K562 (cell line): ENCODE data around the gene DPP9. TPM values are rescaled to one million over a fixed set of nuclear protein-coding genes. Genes with fewer than 3 reads are reported as not detected.

ENCODE experiments used
- CXXC5 ChIP-seq: fragments of 250-450 bp; sonication (Bioruptor Pico); IDR thresholded peaks from 2 replicates; pipeline ENCODE4 v1.8.0; 2022; ENCODE audit warnings: inconsistent platforms, mild to moderate bottlenecking, moderate library complexity
- DACH1 ChIP-seq: fragments of 450-650 bp; IDR thresholded peaks from 2 replicates; pipeline ENCODE4 v1.6.1; 2018; ENCODE audit not compliant: partially characterized antibody
- KDM1A ChIP-seq, 2 experiments: fragments of 450-650 bp; IDR thresholded peaks; 2 replicates each; pipeline ENCODE4 v1.6.1; 2016; ENCODE audit warnings: mild to moderate bottlenecking in 2 of 2
- NONO ChIP-seq, 2 experiments: fragments of 200-400 bp in 1 of 2; fragments of 450-650 bp in 1 of 2; formaldehyde crosslinking in 1 of 2; IDR thresholded peaks; 2 replicates each; pipeline ENCODE4 v1.6.1; 2017; ENCODE audit warnings: low read depth in 2 of 2, mild to moderate bottlenecking in 2 of 2, moderate library complexity in 2 of 2, low read length in 1 of 2
- PCBP1 ChIP-seq: fragments of 200-400 bp; formaldehyde crosslinking; IDR thresholded peaks from 2 replicates; pipeline ENCODE4 v1.6.1; 2018; ENCODE audit warnings: mild to moderate bottlenecking, low read depth, low read length; ENCODE audit not compliant: poor library complexity, severe bottlenecking
- SAFB ChIP-seq: fragments of 200-400 bp; formaldehyde crosslinking; IDR thresholded peaks from 2 replicates; pipeline ENCODE4 v1.6.1; 2017; ENCODE audit warnings: low read depth, low read length, borderline replicate concordance
- ZNF696 ChIP-seq: fragments of 250-450 bp; sonication (Bioruptor Pico); conservative IDR thresholded peaks from 2 replicates; pipeline ENCODE4 v1.4.0; 2020; ENCODE audit warnings: mild to moderate bottlenecking, moderate library complexity
- polyA plus RNA-seq, 8 experiments: library from polyadenylated mRNA; depleted of rRNA in 4 of 8; stranded (reverse) in 5 of 8; unstranded in 3 of 8; fragments of >200 nt; fragmentation: Nextera tagmentation in 2 of 8; fragmentation: Illumina TruSeq in 1 of 8; extraction: Ambion mirVana in 2 of 8; extraction: Trizol in 1 of 8; gene quantifications; 2 replicates each; pipeline versions ENCODE4 v1.2.1 to v1.2.3, GENCODE V29; 2011 to 2014; ENCODE audit warnings: inconsistent platforms in 1 of 8, missing spikeins in 1 of 8
- total RNA-seq, 7 experiments: library from RNA; depleted of rRNA in 6 of 7; stranded (reverse); fragments of >200 nt in 6 of 7; fragmentation: Illumina TruSeq in 2 of 7; extraction: Trizol in 2 of 7; gene quantifications; 2 replicates each; pipeline versions ENCODE4 v1.2.1 to v1.2.3, GENCODE V29; 2011 to 2021; ENCODE audit warnings: low replicate concordance in 1 of 7
- TF ChIP-seq, protein P1 (sequence below): sonication (generic); formaldehyde crosslinking; IDR thresholded peaks from 2 replicates; pipeline ENCODE4 v1.8.0; 2022; ENCODE audit warnings: mild to moderate bottlenecking, missing genetic modification reagents, borderline replicate concordance
- TF ChIP-seq, protein P2 (sequence below): fragments of 450-650 bp; IDR thresholded peaks from 2 replicates; pipeline ENCODE4 v1.6.1; 2016; ENCODE audit warnings: mild to moderate bottlenecking
- TF ChIP-seq, protein P3 (sequence below): sonication (generic); formaldehyde crosslinking; IDR thresholded peaks from 2 replicates; pipeline ENCODE4 v1.8.0; 2022; ENCODE audit warnings: mild to moderate bottlenecking, missing genetic modification reagents
- TF ChIP-seq, protein P4 (sequence below): IDR thresholded peaks from 2 replicates; pipeline ENCODE4 v1.6.1; 2011; ENCODE audit not compliant: insufficient read length; ENCODE audit errors: extremely low read depth
- TF ChIP-seq, protein P5 (sequence below): fragments of 250-450 bp; sonication (Bioruptor Pico); IDR thresholded peaks from 2 replicates; pipeline ENCODE4 v1.6.1; 2021; ENCODE audit warnings: mild to moderate bottlenecking
- TF ChIP-seq, protein P6 (sequence below): sonication (generic); formaldehyde crosslinking; IDR thresholded peaks from 2 replicates; pipeline ENCODE4 v1.8.0; 2022; ENCODE audit warnings: mild to moderate bottlenecking, missing genetic modification reagents

Gene DPP9
- total and polyA plus RNA-seq, 9 of the 15 experiments (the other 6 are each of a cell fraction or from before 2014, with no cell fraction given): 0.90 to 66.7 (median 24.5) TPM

DNA sequence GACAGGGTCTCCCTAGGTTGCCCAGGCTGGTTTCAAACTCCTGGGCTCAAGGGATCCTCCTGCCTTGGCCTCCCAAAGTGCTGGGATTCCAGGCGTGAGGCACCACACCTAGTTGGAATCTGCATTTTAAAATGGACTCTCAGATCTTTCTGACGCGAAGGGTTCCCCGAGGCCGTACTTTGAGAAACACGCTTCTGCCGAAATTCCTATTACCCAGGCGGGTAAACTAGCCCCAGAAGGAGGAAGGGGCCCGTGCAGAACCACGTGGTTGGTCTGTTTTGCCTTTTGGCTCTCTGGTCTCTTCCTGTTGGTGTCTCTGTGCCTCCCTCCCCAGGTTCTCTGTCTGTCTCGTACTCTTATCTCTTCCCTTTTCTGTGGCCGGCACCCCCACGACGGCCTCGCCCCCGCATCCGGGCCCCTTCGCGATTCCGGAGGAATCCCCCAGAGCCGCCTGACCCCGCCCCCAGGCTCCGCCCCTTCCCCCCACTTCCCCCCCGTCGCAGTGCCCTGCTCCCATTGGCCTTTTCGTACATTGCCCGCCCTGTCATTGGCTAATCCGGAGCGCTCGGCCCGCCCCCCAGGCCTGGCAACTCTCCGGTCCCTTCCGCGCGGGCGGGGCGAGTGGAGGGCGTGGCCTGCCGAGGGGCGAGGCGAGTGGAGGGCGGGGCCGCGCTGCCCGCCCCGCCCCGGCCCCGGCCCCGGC is 84.7 kb downstream of the DPP9 start, which contains the start of gene TNFAIP8L1 (continued):
- TF ChIP-seq, protein P1, sequence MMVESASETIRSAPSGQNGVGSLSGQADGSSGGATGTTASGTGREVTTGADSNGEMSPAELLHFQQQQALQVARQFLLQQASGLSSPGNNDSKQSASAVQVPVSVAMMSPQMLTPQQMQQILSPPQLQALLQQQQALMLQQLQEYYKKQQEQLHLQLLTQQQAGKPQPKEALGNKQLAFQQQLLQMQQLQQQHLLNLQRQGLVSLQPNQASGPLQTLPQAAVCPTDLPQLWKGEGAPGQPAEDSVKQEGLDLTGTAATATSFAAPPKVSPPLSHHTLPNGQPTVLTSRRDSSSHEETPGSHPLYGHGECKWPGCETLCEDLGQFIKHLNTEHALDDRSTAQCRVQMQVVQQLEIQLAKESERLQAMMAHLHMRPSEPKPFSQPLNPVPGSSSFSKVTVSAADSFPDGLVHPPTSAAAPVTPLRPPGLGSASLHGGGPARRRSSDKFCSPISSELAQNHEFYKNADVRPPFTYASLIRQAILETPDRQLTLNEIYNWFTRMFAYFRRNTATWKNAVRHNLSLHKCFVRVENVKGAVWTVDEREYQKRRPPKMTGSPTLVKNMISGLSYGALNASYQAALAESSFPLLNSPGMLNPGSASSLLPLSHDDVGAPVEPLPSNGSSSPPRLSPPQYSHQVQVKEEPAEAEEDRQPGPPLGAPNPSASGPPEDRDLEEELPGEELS (CRISPR knock-in tag): no peak
- TF ChIP-seq, protein P2, sequence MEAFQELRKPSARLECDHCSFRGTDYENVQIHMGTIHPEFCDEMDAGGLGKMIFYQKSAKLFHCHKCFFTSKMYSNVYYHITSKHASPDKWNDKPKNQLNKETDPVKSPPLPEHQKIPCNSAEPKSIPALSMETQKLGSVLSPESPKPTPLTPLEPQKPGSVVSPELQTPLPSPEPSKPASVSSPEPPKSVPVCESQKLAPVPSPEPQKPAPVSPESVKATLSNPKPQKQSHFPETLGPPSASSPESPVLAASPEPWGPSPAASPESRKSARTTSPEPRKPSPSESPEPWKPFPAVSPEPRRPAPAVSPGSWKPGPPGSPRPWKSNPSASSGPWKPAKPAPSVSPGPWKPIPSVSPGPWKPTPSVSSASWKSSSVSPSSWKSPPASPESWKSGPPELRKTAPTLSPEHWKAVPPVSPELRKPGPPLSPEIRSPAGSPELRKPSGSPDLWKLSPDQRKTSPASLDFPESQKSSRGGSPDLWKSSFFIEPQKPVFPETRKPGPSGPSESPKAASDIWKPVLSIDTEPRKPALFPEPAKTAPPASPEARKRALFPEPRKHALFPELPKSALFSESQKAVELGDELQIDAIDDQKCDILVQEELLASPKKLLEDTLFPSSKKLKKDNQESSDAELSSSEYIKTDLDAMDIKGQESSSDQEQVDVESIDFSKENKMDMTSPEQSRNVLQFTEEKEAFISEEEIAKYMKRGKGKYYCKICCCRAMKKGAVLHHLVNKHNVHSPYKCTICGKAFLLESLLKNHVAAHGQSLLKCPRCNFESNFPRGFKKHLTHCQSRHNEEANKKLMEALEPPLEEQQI: no peak
- TF ChIP-seq, protein P3, sequence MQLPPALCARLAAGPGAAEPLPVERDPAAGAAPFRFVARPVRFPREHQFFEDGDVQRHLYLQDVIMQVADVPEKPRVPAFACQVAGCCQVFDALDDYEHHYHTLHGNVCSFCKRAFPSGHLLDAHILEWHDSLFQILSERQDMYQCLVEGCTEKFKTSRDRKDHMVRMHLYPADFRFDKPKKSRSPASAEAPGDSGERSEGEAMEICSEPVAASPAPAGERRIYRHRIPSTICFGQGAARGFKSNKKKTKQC (CRISPR knock-in tag): peak; percentile 43; the same call in 1 of the 2 replicates
- TF ChIP-seq, protein P4, sequence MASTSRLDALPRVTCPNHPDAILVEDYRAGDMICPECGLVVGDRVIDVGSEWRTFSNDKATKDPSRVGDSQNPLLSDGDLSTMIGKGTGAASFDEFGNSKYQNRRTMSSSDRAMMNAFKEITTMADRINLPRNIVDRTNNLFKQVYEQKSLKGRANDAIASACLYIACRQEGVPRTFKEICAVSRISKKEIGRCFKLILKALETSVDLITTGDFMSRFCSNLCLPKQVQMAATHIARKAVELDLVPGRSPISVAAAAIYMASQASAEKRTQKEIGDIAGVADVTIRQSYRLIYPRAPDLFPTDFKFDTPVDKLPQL: no peak
- peak in 1 of 2 experiments; percentile 27; a peak in 1 of 4 replicates for TF ChIP-seq KDM1A (IDR thresholded peaks at IDR 0.05)
- peak; percentile 85 for TF ChIP-seq CXXC5
- no peak for TF ChIP-seq NONO (IDR thresholded peaks at IDR 0.05; ENCODE audit: low read depth in 2 of 2, low read length in 1 of 2)
- no peak for TF ChIP-seq SAFB
- TF ChIP-seq, protein P5, sequence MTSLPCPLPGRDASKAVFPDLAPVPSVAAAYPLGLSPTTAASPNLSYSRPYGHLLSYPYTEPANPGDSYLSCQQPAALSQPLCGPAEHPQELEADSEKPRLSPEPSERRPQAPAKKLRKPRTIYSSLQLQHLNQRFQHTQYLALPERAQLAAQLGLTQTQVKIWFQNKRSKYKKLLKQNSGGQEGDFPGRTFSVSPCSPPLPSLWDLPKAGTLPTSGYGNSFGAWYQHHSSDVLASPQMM (CRISPR knock-in tag): no peak
- TF ChIP-seq ZNF696: no peak
- TF ChIP-seq, protein P6, sequence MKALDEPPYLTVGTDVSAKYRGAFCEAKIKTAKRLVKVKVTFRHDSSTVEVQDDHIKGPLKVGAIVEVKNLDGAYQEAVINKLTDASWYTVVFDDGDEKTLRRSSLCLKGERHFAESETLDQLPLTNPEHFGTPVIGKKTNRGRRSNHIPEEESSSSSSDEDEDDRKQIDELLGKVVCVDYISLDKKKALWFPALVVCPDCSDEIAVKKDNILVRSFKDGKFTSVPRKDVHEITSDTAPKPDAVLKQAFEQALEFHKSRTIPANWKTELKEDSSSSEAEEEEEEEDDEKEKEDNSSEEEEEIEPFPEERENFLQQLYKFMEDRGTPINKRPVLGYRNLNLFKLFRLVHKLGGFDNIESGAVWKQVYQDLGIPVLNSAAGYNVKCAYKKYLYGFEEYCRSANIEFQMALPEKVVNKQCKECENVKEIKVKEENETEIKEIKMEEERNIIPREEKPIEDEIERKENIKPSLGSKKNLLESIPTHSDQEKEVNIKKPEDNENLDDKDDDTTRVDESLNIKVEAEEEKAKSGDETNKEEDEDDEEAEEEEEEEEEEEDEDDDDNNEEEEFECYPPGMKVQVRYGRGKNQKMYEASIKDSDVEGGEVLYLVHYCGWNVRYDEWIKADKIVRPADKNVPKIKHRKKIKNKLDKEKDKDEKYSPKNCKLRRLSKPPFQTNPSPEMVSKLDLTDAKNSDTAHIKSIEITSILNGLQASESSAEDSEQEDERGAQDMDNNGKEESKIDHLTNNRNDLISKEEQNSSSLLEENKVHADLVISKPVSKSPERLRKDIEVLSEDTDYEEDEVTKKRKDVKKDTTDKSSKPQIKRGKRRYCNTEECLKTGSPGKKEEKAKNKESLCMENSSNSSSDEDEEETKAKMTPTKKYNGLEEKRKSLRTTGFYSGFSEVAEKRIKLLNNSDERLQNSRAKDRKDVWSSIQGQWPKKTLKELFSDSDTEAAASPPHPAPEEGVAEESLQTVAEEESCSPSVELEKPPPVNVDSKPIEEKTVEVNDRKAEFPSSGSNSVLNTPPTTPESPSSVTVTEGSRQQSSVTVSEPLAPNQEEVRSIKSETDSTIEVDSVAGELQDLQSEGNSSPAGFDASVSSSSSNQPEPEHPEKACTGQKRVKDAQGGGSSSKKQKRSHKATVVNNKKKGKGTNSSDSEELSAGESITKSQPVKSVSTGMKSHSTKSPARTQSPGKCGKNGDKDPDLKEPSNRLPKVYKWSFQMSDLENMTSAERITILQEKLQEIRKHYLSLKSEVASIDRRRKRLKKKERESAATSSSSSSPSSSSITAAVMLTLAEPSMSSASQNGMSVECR (CRISPR knock-in tag): peak; percentile 61; the same call in 1 of the 2 replicates
- TF ChIP-seq PCBP1: no peak
- TF ChIP-seq DACH1: no peak
